NCI-H1048 (cell line): Measurements from ENCODE around the gene PPP1R37.
"Not testable (repeated sequence)": the region's sequence is repeated elsewhere in the genome, so short reads cannot be mapped to it uniquely, and the experiment has no call there.

Source experiments
- DNase-seq: peaks from one replicate; lab custom pipeline; 2025; lab: John Stamatoyannopoulos, UW

Gene PPP1R37

GRCh38 chr19:45095496-45096413 lies 2.8 kb downstream of the PPP1R37 start:
- no peak for DNase-seq

- no peak for DNase-seq
Measured at GRCh38 chr19:45096700-45097099, 3.7 kb downstream of the PPP1R37 start.

- no peak for DNase-seq
Measured at GRCh38 chr19:45097450-45097775, 4.4 kb downstream of the PPP1R37 start.

- no peak for DNase-seq
Measured at GRCh38 chr19:45097776-45098520, 5.0 kb downstream of the PPP1R37 start.

GRCh38 chr19:45098521-45099466 lies 5.8 kb downstream of the PPP1R37 start:
- no peak for DNase-seq

GRCh38 chr19:45099467-45100191 lies 6.7 kb downstream of the PPP1R37 start:
- no peak for DNase-seq

- no peak for DNase-seq
Measured at GRCh38 chr19:45100201-45100600, 7.2 kb downstream of the PPP1R37 start.

- no peak for DNase-seq
Measured at GRCh38 chr19:45100846-45101252, 7.9 kb downstream of the PPP1R37 start.

GRCh38 chr19:45101806-45102205 lies 8.8 kb downstream of the PPP1R37 start:
- DNase-seq, result no peak

GRCh38 chr19:45102481-45102880 lies 9.5 kb downstream of the PPP1R37 start:
- no peak for DNase-seq

- DNase-seq, result no peak
Measured at GRCh38 chr19:45103156-45103507, 10.2 kb downstream of the PPP1R37 start.

GRCh38 chr19:45103508-45104319 lies 10.7 kb downstream of the PPP1R37 start:
- no peak for DNase-seq

- no peak for DNase-seq
Measured at GRCh38 chr19:45104658-45105349, 11.8 kb downstream of the PPP1R37 start.

- not testable (repeated sequence) for DNase-seq
Measured at GRCh38 chr19:45106363-45106762, 13.4 kb downstream of the PPP1R37 start.

GRCh38 chr19:45107621-45108150 lies 14.7 kb downstream of the PPP1R37 start:
- no peak for DNase-seq

GRCh38 chr19:45110851-45111266 lies 17.9 kb downstream of the PPP1R37 start:
- DNase-seq, result no peak

GRCh38 chr19:45112111-45112827 lies 19.3 kb downstream of the PPP1R37 start:
- DNase-seq, result no peak

GRCh38 chr19:45113628-45114027 lies 20.6 kb downstream of the PPP1R37 start:
- no peak for DNase-seq

- no peak for DNase-seq
Measured at GRCh38 chr19:45114116-45114515, 21.1 kb downstream of the PPP1R37 start.
